Esophagus squamous epithelium (tissue), 5 donors: ENCODE results near the gene HOXB5. TPM values are rescaled to one million over a fixed set of nuclear protein-coding genes. Genes with fewer than 3 reads are reported as not detected.

ENCODE experiments used
- DNase-seq: peaks from one replicate; lab custom pipeline; 2025; lab: John Stamatoyannopoulos, UW
- H3K27ac ChIP-seq, 4 donors: fragments of 200-600 bp; sonication (generic); one replicate each; pipeline ENCODE4 v1.5.1; 2016 to 2019; ENCODE audit warnings: mild to moderate bottlenecking in 1 of 4
- H3K27me3 ChIP-seq, 4 donors: fragments of 200-600 bp; sonication (generic); 1 replicate in 3 of 4; 2 replicates in 1 of 4; pipeline versions ENCODE4 v1.5.1 to v1.6.0; 2017 to 2021; ENCODE audit warnings: antibody characterized with exemption in 1 of 4
- H3K36me3 ChIP-seq, 3 donors: fragments of 200-600 bp; sonication (generic); one replicate each; pipeline ENCODE4 v1.5.1; 2016 to 2019
- H3K4me1 ChIP-seq, 3 donors: fragments of 200-600 bp; sonication (generic); one replicate each; pipeline ENCODE4 v1.5.1; 2017 to 2019
- H3K4me3 ChIP-seq, 4 donors: fragments of 200-600 bp; sonication (generic); 1 replicate in 3 of 4; 2 replicates in 1 of 4; pipeline ENCODE4 v1.5.1; 2016 to 2019; ENCODE audit warnings: mild to moderate bottlenecking in 2 of 4, moderate library complexity in 1 of 4
- H3K9me3 ChIP-seq, 3 donors: fragments of 200-600 bp; sonication (generic); one replicate each; pipeline ENCODE4 v1.5.1; 2016 to 2019
- POLR2A ChIP-seq, 4 donors: fragments of 450-650 bp; IDR thresholded peaks; one replicate each; pipeline ENCODE4 v1.6.1; 2017; ENCODE audit warnings: antibody characterized with exemption in 4 of 4, mild to moderate bottlenecking in 4 of 4, moderate library complexity in 3 of 4
- WGBS, 2 donors: methylation state at CpG; one replicate each; pipeline ENCODE4 v1.1.5; 2018; 5-methylcytosine and 5-hydroxymethylcytosine counted together
- intact Hi-C: fragments of 100-400 bp; cut with DNase I; formaldehyde crosslinking; loops from one replicate; pipeline ENCODE4 v1.15.0; 2022
- total RNA-seq, 4 donors: library from RNA; depleted of rRNA; stranded (reverse); fragments of >200 nt; gene quantifications; one replicate each; pipeline ENCODE4 v1.1.0, GENCODE V29; 2016
- TF ChIP-seq, protein P1 (sequence below), 6 experiments: fragments of 450-650 bp in 4 of 6; fragments of 200-600 bp in 2 of 6; sonication (generic) in 2 of 6; IDR thresholded peaks; one replicate each; pipeline ENCODE4 v1.5.1; 2016 to 2019; ENCODE audit warnings: antibody characterized with exemption in 6 of 6, mild to moderate bottlenecking in 4 of 6, moderate library complexity in 4 of 6
- donor health status: DM: yes; HTN: yes; CAD: no.

Gene HOXB5
- not detected for total RNA-seq

DNA sequence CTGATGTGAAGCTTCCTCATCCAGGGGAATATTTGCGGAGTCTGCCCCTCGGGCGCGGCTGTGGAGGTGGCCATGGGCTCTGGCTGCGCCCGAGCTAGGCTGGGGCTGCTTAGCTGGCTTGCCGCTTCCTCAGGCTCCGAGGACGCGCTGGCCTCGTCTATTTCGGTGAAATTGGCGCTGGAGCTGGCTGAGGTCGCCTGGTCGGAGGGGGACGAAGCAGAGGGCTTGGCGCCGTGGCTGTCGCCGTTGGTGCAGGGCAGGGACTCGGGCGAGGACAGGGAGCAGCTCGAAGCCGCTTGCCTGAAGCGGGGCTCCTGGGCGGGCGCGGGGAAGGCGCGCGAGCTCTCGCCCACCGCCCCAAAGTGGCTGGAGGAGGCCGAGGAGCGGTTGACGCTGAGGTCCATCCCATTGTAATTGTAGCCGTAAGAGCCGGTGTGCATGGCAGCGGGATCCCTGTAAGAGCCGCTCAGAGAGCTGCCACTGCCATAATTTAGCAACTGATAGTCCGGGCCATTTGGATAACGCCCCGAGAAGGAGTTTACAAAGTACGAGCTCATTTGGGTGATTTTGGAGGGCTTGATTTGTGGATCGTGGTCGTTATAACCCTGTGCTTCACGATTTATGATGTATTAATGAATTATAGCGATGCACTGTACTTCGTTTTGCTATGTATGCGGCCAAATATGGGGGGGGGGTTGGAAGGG is at the start of gene HOXB5:
Gene HOXB5 (minus strand): TSS at position 654 of the 704 bp plus-strand sequence. CDS start 97 bp downstream, at position 557.
- peaks cover 19 to 55% (median 45%) of the 10 kb centered on the region in 3 donors for H3K4me1 ChIP-seq
- H3K4me3 ChIP-seq = peak within 1 kb of the TSS; percentile 25 to 71 (median 42)

DNA sequence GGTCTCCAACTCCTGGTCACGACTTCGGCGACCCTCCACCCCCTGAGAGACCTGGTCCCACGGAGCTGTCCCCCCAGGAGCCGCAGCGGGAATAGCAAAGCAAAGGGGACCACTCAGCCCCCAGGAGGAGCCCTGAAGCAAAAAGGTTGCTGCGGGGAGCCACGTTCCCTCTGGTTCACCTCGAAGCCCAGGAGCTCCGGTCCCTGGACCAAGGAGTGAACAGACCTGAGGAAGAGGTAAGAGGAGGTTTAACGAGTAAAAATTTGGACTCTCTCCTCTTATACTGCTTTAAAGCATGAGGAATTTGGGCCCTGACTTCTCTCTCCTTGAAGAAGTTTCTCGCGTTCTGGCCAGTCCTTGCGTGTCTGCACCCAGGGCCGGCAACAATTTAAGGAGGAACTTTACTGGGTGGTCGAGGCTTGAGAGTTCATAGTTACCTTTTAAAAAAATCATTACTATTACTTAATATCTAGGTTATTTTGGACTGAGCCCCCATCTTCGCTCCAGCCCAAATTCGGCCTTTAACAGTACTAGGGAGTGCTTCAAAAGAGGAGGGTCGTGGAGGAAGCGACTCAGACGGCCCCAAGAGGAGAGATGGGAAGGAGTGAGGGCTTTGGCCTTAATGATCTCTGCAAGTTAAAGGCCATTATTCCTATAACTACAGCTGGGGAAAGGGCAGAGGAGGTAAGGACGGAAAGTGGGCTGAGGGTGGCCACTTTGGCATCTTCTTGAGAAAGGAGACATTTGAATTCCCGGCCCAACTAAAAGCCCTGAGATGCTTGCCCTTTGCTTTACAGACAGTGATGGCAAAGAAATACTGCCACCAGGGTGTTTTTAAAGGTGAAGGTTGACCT is 49.5 kb upstream of the HOXB5 start:
- no peak overlapping the region for H3K27ac ChIP-seq
- TF ChIP-seq, protein P1, sequence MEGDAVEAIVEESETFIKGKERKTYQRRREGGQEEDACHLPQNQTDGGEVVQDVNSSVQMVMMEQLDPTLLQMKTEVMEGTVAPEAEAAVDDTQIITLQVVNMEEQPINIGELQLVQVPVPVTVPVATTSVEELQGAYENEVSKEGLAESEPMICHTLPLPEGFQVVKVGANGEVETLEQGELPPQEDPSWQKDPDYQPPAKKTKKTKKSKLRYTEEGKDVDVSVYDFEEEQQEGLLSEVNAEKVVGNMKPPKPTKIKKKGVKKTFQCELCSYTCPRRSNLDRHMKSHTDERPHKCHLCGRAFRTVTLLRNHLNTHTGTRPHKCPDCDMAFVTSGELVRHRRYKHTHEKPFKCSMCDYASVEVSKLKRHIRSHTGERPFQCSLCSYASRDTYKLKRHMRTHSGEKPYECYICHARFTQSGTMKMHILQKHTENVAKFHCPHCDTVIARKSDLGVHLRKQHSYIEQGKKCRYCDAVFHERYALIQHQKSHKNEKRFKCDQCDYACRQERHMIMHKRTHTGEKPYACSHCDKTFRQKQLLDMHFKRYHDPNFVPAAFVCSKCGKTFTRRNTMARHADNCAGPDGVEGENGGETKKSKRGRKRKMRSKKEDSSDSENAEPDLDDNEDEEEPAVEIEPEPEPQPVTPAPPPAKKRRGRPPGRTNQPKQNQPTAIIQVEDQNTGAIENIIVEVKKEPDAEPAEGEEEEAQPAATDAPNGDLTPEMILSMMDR (IDR thresholded peaks at IDR 0.05) = no peak
- no peak for TF ChIP-seq POLR2A (IDR thresholded peaks at IDR 0.05)
- WGBS, 2 donors = 42 to 46% methylated on average over 14 to 17 of the region's 23 CpGs
- H3K9me3 ChIP-seq = no peaks in the 10 kb centered on the region
- no peak for DNase-seq
- H3K36me3 ChIP-seq = no peaks in the 10 kb centered on the region
- H3K4me1 ChIP-seq = peaks cover 8 to 27% (median 8%) of the 10 kb centered on the region in 3 donors
- H3K27me3 ChIP-seq = peaks cover 36 to 100% (median 51%) of the 10 kb centered on the region in 4 donors
- intact Hi-C loops = no loop called here
- no peak overlapping the region for H3K4me3 ChIP-seq

More for the DNA sequence above, at the start of gene HOXB5:
- intact Hi-C loops = loop anchor here (5.0 kb wide), 1 partner anchor 256 kb away; no protein-coding TSS in a partner anchor
- Histone ChIP-seq H3K27ac (peak within 1 kb of the TSS; percentile 11 to 69 (median 33)), H3K36me3 (no peaks in the 10 kb centered on the region), H3K9me3 (no peaks in the 10 kb centered on the region), H3K27me3 (peaks cover 0 to 100% (median 41%) of the 10 kb centered on the region in 4 donors)
- 3 to 5% methylated on average over 14 to 25 of the region's 50 CpGs for WGBS, 2 donors
- DNase-seq = no peak
- TF ChIP-seq, protein P1 (IDR thresholded peaks at IDR 0.05) = no peak
- TF ChIP-seq POLR2A (IDR thresholded peaks at IDR 0.05) = no peak

DNA sequence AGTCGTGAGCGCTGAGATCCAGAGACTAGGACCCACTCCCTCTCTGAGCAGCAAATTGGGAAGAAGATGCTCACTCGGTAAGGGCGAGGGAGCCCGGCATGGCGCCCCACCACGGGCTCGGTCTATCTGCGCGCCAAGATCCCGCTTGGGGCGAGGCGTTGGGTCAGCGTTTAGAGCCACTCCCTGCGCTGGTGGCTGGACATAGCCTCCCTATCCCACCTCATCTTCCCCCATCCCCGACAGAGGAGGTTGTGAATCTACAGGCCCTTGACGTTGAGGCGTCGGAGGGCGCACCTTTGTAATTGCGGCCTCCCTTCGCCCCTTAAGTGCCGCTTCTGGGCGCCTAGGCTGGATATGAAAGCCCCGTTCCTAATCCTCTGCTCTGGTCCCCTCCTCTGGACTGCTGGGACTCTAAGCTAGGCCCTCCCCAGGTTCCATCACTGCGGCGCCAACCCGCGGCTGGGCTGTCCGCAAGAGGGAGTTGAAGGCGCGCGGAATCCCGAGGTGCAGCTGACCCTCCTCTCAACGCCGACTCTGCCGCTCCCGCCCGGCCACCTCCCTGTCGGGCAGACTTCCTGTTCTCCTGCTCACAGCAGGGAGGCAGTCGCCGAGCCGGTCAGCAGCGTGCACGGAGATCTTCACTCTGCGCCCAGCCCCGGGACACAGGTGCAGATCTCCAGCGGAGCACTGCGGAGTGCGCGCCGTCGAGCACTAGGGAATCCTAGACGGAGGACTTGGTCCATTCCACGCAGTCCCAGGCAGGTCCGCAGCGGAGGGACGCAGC is 48.7 kb upstream of the HOXB5 start:
- no peaks in the 10 kb centered on the region for H3K36me3 ChIP-seq
- peaks cover 43 to 100% (median 54%) of the 10 kb centered on the region in 4 donors for H3K27me3 ChIP-seq
- H3K4me1 ChIP-seq = peaks cover 3 to 20% (median 8%) of the 10 kb centered on the region in 3 donors
- intact Hi-C loops = no loop called here
- no peak overlapping the region for H3K27ac ChIP-seq
- 11 to 28% methylated on average over 22 to 26 of the region's 58 CpGs for WGBS, 2 donors
- H3K4me3 ChIP-seq = no peak overlapping the region
- DNase-seq = no peak
- H3K9me3 ChIP-seq = no peaks in the 10 kb centered on the region
- no peak for TF ChIP-seq POLR2A (IDR thresholded peaks at IDR 0.05)
- TF ChIP-seq, protein P1 (IDR thresholded peaks at IDR 0.05) = no peak

DNA sequence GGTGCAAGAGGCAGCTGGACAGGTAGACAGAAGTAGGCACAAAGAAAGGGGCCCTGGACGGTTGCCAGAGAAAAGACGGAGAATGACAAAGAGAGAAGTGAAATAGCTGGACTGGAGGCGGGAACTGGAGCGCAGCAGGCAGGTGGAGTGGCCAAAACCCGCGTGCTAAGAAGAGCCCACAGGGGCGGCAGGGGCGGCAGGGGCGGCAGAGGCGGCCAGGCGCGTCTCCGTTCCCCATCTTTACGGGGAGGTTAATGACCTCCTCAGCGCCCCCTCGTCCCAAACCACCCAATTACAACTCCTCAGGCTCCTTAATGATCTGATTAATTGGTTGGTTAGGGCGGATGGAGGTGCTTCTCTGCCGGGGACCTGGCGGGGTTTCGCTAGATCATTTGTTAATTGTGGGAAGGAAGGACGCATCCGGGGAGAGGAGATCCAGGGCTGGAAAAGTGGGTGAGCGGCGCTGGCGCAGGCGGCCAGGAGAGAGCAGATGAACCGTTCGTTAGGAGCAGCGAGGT is 48.0 kb upstream of the HOXB5 start:
- no peak overlapping the region for H3K4me3 ChIP-seq
- DNase-seq = no peak
- intact Hi-C loops = no loop called here

More for the DNA sequence above, 48.0 kb upstream of the HOXB5 start:
- no peaks in the 10 kb centered on the region for H3K36me3 ChIP-seq
- 13 to 19% methylated on average over 25 to 29 of the region's 29 CpGs for WGBS, 2 donors
- H3K27me3 ChIP-seq = peaks cover 45 to 100% (median 58%) of the 10 kb centered on the region in 4 donors
- peaks cover 0 to 17% (median 4%) of the 10 kb centered on the region in 3 donors for H3K4me1 ChIP-seq
- H3K27ac ChIP-seq = no peak overlapping the region
- TF ChIP-seq, protein P1 (IDR thresholded peaks at IDR 0.05) = no peak
- no peak for TF ChIP-seq POLR2A (IDR thresholded peaks at IDR 0.05)
- H3K9me3 ChIP-seq = no peaks in the 10 kb centered on the region
